ENCODE data around the gene ENAH.
"Not testable (repeated sequence)": the region's sequence is repeated elsewhere in the genome, so short reads cannot be mapped to it uniquely, and the experiment has no call there.

The ENAH gene

DNA sequence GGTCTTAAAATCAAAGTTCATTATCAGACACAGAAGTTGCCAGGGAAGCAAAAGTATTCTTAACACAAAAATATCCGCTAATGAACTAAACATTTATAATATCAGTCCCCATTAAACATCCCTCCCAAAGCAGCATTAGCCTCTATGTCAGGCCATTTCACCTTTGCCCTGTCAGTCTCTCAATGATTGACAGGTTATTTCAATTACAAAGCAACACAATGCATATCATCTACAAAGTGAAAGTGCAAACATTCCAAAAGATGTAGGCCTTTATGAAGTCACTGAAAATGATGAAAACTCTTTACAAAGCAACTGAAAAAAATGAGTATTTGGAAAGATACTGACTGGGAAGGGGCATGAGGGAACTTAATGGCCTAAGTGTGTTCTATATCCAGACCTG is 14.1 kb downstream of the ENAH start:
- H3K4me2 ChIP-seq = no peak overlapping the region
- no peak for TF ChIP-seq CTCF (conservative IDR thresholded peaks at IDR 0.05; ENCODE audit: low read depth, low read length)
- no peak overlapping the region for H3K27ac ChIP-seq
- no peak overlapping the region for H3K9ac ChIP-seq
- H2AFZ ChIP-seq (ENCODE audit: low read depth) = no peak overlapping the region
- no peaks in the 10 kb centered on the region for H3K4me1 ChIP-seq (ENCODE audit: low read depth, poor library complexity, severe bottlenecking)
- H3K79me2 ChIP-seq (ENCODE audit: insufficient read depth, low read depth) = no peaks in the 10 kb centered on the region
- no peaks in the 10 kb centered on the region for H3K36me3 ChIP-seq (ENCODE audit: insufficient read depth)
- H4K20me1 ChIP-seq (ENCODE audit: insufficient read depth) = no peaks in the 10 kb centered on the region
- no peak overlapping the region for H3K4me3 ChIP-seq (IDR thresholded peaks at IDR 0.05; ENCODE audit: insufficient read depth, low read depth, low read length)
- H3K27me3 ChIP-seq (ENCODE audit: insufficient read depth, low read depth) = no peaks in the 10 kb centered on the region

DNA sequence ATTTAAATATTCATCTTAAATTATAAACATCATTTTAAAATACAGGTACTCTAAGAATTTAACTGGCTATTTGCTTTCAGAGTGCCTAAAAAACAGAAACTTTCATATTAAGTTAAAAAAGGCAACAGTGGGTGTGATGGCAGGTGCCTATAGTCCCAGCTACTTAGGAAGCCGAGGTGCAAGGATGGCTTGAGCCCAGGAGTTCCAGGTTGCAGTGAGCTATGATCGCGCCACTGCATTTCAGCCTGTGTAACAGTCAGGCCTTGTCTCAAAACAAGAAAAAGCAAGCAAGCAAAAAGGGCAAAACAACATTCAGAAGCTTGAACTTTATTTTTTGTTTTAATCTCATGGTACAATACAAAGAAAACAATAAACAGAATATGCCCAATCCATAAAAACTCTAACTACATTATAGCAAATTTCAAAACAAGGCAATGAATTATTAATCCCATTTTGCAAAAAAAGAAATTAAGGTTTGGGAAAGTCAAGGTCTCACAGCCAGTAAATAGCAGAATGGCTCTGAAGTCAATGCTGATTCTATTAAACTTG is 15.2 kb downstream of the ENAH start:
- Histone ChIP-seq H3K27ac (no peak overlapping the region), H3K4me2 (no peak overlapping the region), H2AFZ (ENCODE audit: low read depth) (no peak overlapping the region), H4K20me1 (ENCODE audit: insufficient read depth) (no peaks in the 10 kb centered on the region), H3K79me2 (ENCODE audit: insufficient read depth, low read depth) (no peaks in the 10 kb centered on the region), H3K36me3 (ENCODE audit: insufficient read depth) (no peaks in the 10 kb centered on the region), H3K4me1 (ENCODE audit: low read depth, poor library complexity, severe bottlenecking) (no peaks in the 10 kb centered on the region), H3K9ac (no peak overlapping the region), H3K4me3 (IDR thresholded peaks at IDR 0.05; ENCODE audit: insufficient read depth, low read depth, low read length) (no peak overlapping the region), H3K27me3 (ENCODE audit: insufficient read depth, low read depth) (no peaks in the 10 kb centered on the region)
- no peak for TF ChIP-seq CTCF (conservative IDR thresholded peaks at IDR 0.05; ENCODE audit: low read depth, low read length)

GRCh38 chr1:225636992-225637391 is 15.9 kb downstream of the ENAH start:
- H3K4me2 ChIP-seq; H3K79me2 ChIP-seq (ENCODE audit: insufficient read depth, low read depth); H3K4me3 ChIP-seq (IDR thresholded peaks at IDR 0.05; ENCODE audit: insufficient read depth, low read depth, low read length); H3K27ac ChIP-seq; H4K20me1 ChIP-seq (ENCODE audit: insufficient read depth); H3K27me3 ChIP-seq (ENCODE audit: insufficient read depth, low read depth); H3K36me3 ChIP-seq (ENCODE audit: insufficient read depth); H3K9ac ChIP-seq; H3K4me1 ChIP-seq (ENCODE audit: low read depth, poor library complexity, severe bottlenecking); H2AFZ ChIP-seq (ENCODE audit: low read depth): not testable (repeated sequence)

GRCh38 chr1:225635649-225636048 is 17.3 kb downstream of the ENAH start:
- no peak overlapping the region for H3K4me3 ChIP-seq (IDR thresholded peaks at IDR 0.05; ENCODE audit: insufficient read depth, low read depth, low read length)
- H3K4me1 ChIP-seq (ENCODE audit: low read depth, poor library complexity, severe bottlenecking) = peaks cover 3% of the 10 kb centered on the region
- no peak overlapping the region for H3K4me2 ChIP-seq
- TF ChIP-seq CTCF (conservative IDR thresholded peaks at IDR 0.05; ENCODE audit: low read depth, low read length) = no peak
- no peaks in the 10 kb centered on the region for H3K27me3 ChIP-seq (ENCODE audit: insufficient read depth, low read depth)
- H2AFZ ChIP-seq (ENCODE audit: low read depth) = no peak overlapping the region
- no peak overlapping the region for H3K9ac ChIP-seq
- no peaks in the 10 kb centered on the region for H3K36me3 ChIP-seq (ENCODE audit: insufficient read depth)
- H4K20me1 ChIP-seq (ENCODE audit: insufficient read depth) = no peaks in the 10 kb centered on the region
- H3K79me2 ChIP-seq (ENCODE audit: insufficient read depth, low read depth) = no peaks in the 10 kb centered on the region
- H3K27ac ChIP-seq = no peak overlapping the region

GRCh38 chr1:225632836-225633235 is 20.1 kb downstream of the ENAH start:
- not testable (repeated sequence) for H3K79me2 ChIP-seq (ENCODE audit: insufficient read depth, low read depth); H3K36me3 ChIP-seq (ENCODE audit: insufficient read depth); H2AFZ ChIP-seq (ENCODE audit: low read depth); H3K4me3 ChIP-seq (IDR thresholded peaks at IDR 0.05; ENCODE audit: insufficient read depth, low read depth, low read length); H3K4me1 ChIP-seq (ENCODE audit: low read depth, poor library complexity, severe bottlenecking); H3K4me2 ChIP-seq; H3K9ac ChIP-seq; H4K20me1 ChIP-seq (ENCODE audit: insufficient read depth); H3K27me3 ChIP-seq (ENCODE audit: insufficient read depth, low read depth); H3K27ac ChIP-seq

Measured in KMS-11 (cell line).